PC-9 (cell line): Measurements from ENCODE around the gene CTNNA3. TPM values are rescaled to one million over a fixed set of nuclear protein-coding genes. Genes with fewer than 3 reads are reported as not detected.

ENCODE experiments used
- BruUV-seq: library from RNA; stranded (reverse); fragments of 400-500 nt; replicated peaks from 2 replicates; lab custom pipeline; 2021; lab: Mats Ljungman, UMichigan
- CTCF ChIA-PET: fragments of 300-600 bp; sonication (Branson Sonifier 250); formaldehyde crosslinking; loops from one replicate; lab custom pipeline; 2022; ENCODE audit warnings: antibody characterized with exemption; lab: Charles Lee
- POLR2A ChIA-PET: fragments of 300-600 bp; sonication (Branson Sonifier 250); formaldehyde crosslinking; loops from one replicate; lab custom pipeline; 2022; ENCODE audit warnings: antibody characterized with exemption; ENCODE audit not compliant: unreplicated experiment; lab: Charles Lee
- DNase-seq, 2 experiments: peaks; one replicate each; pipeline versions ENCODE4 v3.0.0 to v3.0.0-alpha.2; 2015 to 2022; ENCODE audit warnings: mixed read lengths in 1 of 2
- H2AFZ ChIP-seq: fragments of 200-600 bp; sonication (generic); 2 replicates; pipeline ENCODE4 v1.8.1; 2017; ENCODE audit warnings: antibody characterized with exemption
- H3F3A ChIP-seq: fragments of 200-600 bp; sonication (generic); 2 replicates; pipeline ENCODE4 v1.8.1; 2017; ENCODE audit warnings: antibody characterized with exemption, mild to moderate bottlenecking, low read depth; ENCODE audit not compliant: insufficient read depth
- H3K27ac ChIP-seq: fragments of 200-600 bp; sonication (generic); 2 replicates; pipeline ENCODE4 v1.6.1; 2016; ENCODE audit warnings: mixed run types
- H3K27me3 ChIP-seq: fragments of 200-600 bp; sonication (generic); 2 replicates; pipeline ENCODE4 v1.6.1; 2016; ENCODE audit warnings: low read depth, mixed run types; ENCODE audit not compliant: insufficient read depth
- H3K36me3 ChIP-seq: fragments of 200-600 bp; sonication (generic); 2 replicates; pipeline ENCODE4 v1.6.1; 2016; ENCODE audit warnings: low read depth, mixed run types
- H3K4me1 ChIP-seq: fragments of 200-600 bp; sonication (generic); replicated peaks from 2 replicates; pipeline ENCODE4 v1.6.1; 2016; ENCODE audit warnings: mixed run types; ENCODE audit not compliant: insufficient read depth
- H3K4me2 ChIP-seq: fragments of 200-600 bp; sonication (generic); 2 replicates; pipeline ENCODE4 v1.6.1; 2017; ENCODE audit warnings: mixed run types
- H3K4me3 ChIP-seq: fragments of 200-600 bp; sonication (generic); 2 replicates; pipeline ENCODE4 v1.6.1; 2016; ENCODE audit warnings: mixed run types
- H3K79me2 ChIP-seq: fragments of 200-600 bp; sonication (generic); 2 replicates; pipeline ENCODE4 v1.6.1; 2017; ENCODE audit warnings: low read depth, mixed run types
- H3K9me2 ChIP-seq: fragments of 200-600 bp; sonication (generic); 2 replicates; pipeline ENCODE4 v1.8.1; 2017; ENCODE audit warnings: mild to moderate bottlenecking; ENCODE audit not compliant: insufficient read depth
- H3K9me3 ChIP-seq: fragments of 200-600 bp; sonication (generic); 2 replicates; pipeline ENCODE4 v1.8.1; 2016; ENCODE audit warnings: low read depth; ENCODE audit not compliant: insufficient read depth
- H4K20me1 ChIP-seq: fragments of 200-600 bp; sonication (generic); 2 replicates; pipeline ENCODE4 v1.8.1; 2017; ENCODE audit not compliant: insufficient read depth
- CTCF ChIP-seq: fragments of 200-600 bp; sonication (generic); conservative IDR thresholded peaks from 2 replicates; pipeline ENCODE4 v1.6.1; 2017; ENCODE audit warnings: mixed run types, antibody characterized with exemption, mild to moderate bottlenecking, moderate library complexity
- EZH2 ChIP-seq: fragments of 200-600 bp; sonication (generic); IDR thresholded peaks from 2 replicates; pipeline ENCODE4 v1.8.0; 2017; ENCODE audit warnings: antibody characterized with exemption, low read depth
- intact Hi-C: fragments of 100-400 bp; cut with micrococcal nuclease; formaldehyde crosslinking; loops from one replicate; pipeline ENCODE4 v1.10.0; 2022; ENCODE audit not compliant: unreplicated experiment
- total RNA-seq: library from RNA; stranded (reverse); gene quantifications from 2 replicates; pipeline ENCODE4 v1.2.3, GENCODE V29; 2021

The CTNNA3 gene
- total RNA-seq, 1 experiment from 2014 or later, result not detected

DNA sequence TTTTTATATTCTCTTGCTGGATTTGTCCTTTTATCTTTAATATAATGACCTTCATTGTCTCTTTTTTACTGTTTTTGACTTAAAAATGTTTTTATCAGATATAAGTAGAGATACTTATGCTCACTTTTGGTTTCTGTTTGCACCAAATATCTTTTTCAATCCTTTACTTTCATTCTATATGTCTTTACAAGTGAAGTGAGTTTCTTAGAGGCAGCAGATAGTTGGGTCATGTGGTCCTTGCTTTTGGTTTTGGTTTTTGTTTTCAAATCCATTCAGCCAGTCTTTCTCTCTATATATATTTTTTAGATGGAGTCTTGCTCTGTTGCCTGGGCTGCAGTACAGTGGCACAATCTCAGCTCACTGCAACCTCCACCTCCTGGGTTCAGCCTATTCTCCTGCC is 1702.5 kb downstream of the CTNNA3 start:
- Histone ChIP-seq H3K4me2 (no peak overlapping the region), H3K9me3 (no peaks in the 10 kb centered on the region), H3K4me1 (no peaks in the 10 kb centered on the region), H3F3A (no peaks in the 10 kb centered on the region), H2AFZ (no peak overlapping the region), H3K27ac (no peak overlapping the region), H4K20me1 (no peaks in the 10 kb centered on the region; the same call in 1 of the 2 replicates), H3K4me3 (no peak overlapping the region), H3K79me2 (no peaks in the 10 kb centered on the region), H3K27me3 (no peaks in the 10 kb centered on the region), H3K36me3 (no peaks in the 10 kb centered on the region), H3K9me2 (no peaks in the 10 kb centered on the region)
- no TSS peak for BruUV-seq
- no peak for TF ChIP-seq EZH2
- POLR2A ChIA-PET, result no interaction called here
- intact Hi-C loops, result no loop called here
- CTCF ChIA-PET, result no interaction called here
- DNase-seq, result no peak

GRCh38 chr10:65968871-65969270 is 1727.1 kb downstream of the CTNNA3 start:
- Histone ChIP-seq H3F3A (no peaks in the 10 kb centered on the region), H3K4me3 (no peak overlapping the region), H3K27ac (no peak overlapping the region), H2AFZ (no peak overlapping the region), H3K9me3 (no peaks in the 10 kb centered on the region), H3K4me2 (no peak overlapping the region), H3K79me2 (no peaks in the 10 kb centered on the region), H3K36me3 (no peaks in the 10 kb centered on the region), H3K27me3 (no peaks in the 10 kb centered on the region), H3K9me2 (0 out of 2 replicates have a peak, but pooled peaks cover 3% of the 10 kb centered on the region), H3K4me1 (no peaks in the 10 kb centered on the region), H4K20me1 (no peaks in the 10 kb centered on the region)
- ChIA-PET CTCF (no interaction called here), POLR2A (interaction anchor here (0.5 to 0.6 kb wide), 2 partner anchors 10 to 25 kb away, joined by 4 to 5 read pairs; no protein-coding TSS in a partner anchor)
- no TSS peak for BruUV-seq
- DNase-seq, result no peak
- TF ChIP-seq CTCF (no peak), EZH2 (no peak)
- intact Hi-C loops, result no loop called here

DNA sequence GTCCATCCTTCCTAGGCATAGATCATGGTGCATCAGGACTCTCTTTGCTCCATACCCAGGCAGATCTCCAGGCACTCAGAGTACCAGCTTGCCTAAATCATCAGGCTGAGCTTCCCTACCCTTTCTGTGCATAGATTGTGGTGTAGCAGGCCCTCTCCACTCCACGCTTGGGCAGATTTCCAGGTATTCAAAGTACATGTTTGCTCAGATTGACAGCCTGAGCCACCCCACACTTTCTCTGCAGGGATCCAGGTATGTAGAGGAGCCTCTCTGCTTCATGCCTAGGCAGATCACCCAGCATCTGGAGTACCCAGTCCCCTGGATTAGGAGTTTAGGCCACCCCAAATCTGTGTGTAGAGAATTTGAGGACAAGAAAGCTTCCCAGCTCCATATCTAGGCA is 1727.6 kb downstream of the CTNNA3 start:
- no peak overlapping the region for H3K4me3 ChIP-seq
- no peak for DNase-seq

More for the DNA sequence above, 1727.6 kb downstream of the CTNNA3 start:
- no peak overlapping the region for H2AFZ ChIP-seq
- ChIA-PET POLR2A (interaction anchor here (0.5 to 0.6 kb wide), 2 partner anchors 9 to 25 kb away, joined by 4 to 5 read pairs; no protein-coding TSS in a partner anchor), CTCF (no interaction called here)
- H3K27me3 ChIP-seq, result no peaks in the 10 kb centered on the region
- H3K27ac ChIP-seq, result no peak overlapping the region
- no peaks in the 10 kb centered on the region for H3K79me2 ChIP-seq
- H4K20me1 ChIP-seq, result no peaks in the 10 kb centered on the region
- H3K36me3 ChIP-seq, result no peaks in the 10 kb centered on the region
- no peaks in the 10 kb centered on the region for H3K4me1 ChIP-seq
- no peaks in the 10 kb centered on the region for H3F3A ChIP-seq
- TF ChIP-seq EZH2, result no peak
- no peak for TF ChIP-seq CTCF
- no TSS peak for BruUV-seq
- 0 out of 2 replicates have a peak, but pooled peaks cover 3% of the 10 kb centered on the region for H3K9me2 ChIP-seq
- intact Hi-C loops, result no loop called here
- H3K4me2 ChIP-seq, result no peak overlapping the region
- H3K9me3 ChIP-seq, result no peaks in the 10 kb centered on the region
